HG02885 (cell line): ENCODE results near the gene BCL6B.
"Not testable (repeated sequence)": the region's sequence is repeated elsewhere in the genome, so short reads cannot be mapped to it uniquely, and the experiment has no call there.

Experiments used
- ATAC-seq: cut with Tn5 transposase; IDR thresholded peaks from one replicate; pipeline ENCODE4 v1.9.1; 2021; ENCODE audit warnings: mild to moderate bottlenecking; ENCODE audit not compliant: unreplicated experiment, poor library complexity

BCL6B gene

GRCh38 chr17:7026471-7027115, 3.7 kb downstream of the BCL6B start:
- no peak for ATAC-seq

- ATAC-seq = no peak
Measured at GRCh38 chr17:7027335-7027734, 4.5 kb downstream of the BCL6B start.

- no peak for ATAC-seq
Measured at GRCh38 chr17:7029096-7029495, 6.2 kb downstream of the BCL6B start.

DNA sequence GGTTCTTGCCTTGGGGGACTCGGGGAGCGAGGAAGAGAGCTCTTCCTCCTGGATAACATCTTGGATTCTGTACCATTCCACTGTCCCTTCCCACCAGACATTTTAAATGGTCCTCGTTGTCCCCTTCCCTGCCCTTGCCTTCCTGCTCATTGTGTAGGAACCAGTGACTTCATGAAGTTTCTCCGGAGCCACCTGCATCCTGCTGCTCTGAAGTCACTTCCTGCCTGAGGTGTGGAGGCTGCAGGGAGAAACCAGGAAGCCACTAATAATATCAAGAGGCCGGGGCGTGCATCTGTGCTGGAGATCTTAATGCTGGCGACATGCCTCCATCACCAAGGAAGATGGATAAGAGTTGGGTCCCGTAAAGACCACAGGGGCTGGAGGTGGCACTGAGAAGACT, 6.8 kb downstream of the BCL6B start:
- ATAC-seq = no peak

GRCh38 chr17:7034955-7035590, 12.2 kb downstream of the BCL6B start:
- ATAC-seq = no peak

GRCh38 chr17:7035591-7036368, 12.9 kb downstream of the BCL6B start, which contains the start of gene SLC16A13:
Gene SLC16A13 (plus strand): TSS chr17:7036015. CDS start chr17:7036383, 368 bp downstream.
- peak; percentile 95 for ATAC-seq

GRCh38 chr17:7038025-7038862, 15.4 kb downstream of the BCL6B start:
- ATAC-seq = no peak

GRCh38 chr17:7039832-7040231, 17.0 kb downstream of the BCL6B start:
- no peak for ATAC-seq

DNA sequence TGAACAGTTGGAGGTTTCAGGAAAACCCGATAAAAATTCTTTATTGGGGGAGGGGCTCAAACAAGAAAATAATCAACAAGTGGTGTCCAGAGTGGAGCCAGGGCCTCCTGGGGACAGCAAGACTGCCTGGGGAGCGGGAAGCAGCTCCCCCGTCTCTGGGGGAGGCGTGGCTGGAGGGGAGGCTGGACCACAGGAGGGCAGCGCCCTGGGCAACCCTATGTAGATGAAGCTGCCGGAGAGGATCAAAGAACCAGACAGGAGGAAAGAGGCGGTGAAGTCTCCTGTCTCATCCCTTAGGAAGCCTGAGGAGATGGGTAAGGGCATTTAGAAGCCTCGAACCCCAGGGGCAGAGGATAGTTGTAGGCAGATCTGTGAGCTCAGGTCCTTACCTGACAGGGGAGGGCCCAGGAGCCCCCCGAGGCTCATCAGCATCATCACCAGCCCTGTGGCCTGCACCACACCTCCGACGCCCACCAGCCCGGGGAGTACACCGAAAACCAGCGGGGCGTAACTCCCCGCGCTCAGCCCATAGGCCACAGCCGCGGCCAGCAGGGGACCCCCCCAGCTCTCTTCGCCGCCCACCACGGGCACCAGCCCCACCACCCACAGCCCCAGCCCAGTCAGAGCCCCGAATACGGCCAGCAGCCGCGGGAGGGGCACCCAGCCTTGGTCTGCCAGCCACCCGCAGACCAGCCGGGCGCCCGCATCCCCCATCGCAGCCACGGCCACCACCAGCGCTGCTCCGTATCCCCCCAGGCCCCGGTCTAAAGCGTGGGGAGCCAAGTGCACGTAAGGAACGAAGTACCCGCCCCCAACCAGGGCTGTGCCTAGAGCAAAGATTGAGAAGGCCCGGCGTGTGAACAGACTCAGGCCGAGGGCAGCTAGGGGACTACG, 19.0 kb downstream of the BCL6B start:
- no peak for ATAC-seq

DNA sequence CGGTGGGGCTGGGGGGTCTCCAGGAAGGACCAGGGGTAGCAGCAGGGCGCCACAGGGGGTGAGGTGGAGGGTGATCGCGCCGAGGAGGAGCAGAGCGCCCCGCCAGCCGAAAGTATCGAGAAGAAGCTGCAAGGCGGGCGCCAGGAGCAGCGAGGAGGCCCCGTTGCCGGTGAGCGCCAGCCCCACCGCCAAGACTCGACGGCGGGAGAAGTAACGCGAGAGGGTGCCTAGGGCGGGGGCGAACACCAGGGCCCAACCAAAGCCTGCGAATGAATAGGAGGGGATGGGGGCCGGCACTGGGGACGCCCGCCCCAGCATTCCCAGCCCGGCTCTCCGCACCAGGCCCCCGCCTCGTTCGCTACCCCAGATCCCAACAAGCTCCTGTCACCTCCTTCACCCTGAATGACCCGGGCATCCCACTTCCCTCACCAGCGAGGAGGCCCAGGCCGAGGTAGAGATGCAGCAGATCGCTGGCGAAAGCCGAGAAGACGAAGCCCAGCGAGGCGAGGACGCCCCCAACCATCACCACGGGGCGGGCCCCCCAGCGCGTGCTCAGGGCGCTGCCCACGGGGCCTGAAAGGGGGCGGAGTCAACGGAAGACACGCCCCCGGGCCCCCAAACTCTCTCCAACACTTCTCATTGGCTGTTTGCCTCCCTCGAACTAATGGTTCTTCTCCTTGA, 19.8 kb downstream of the BCL6B start:
- ATAC-seq = no peak

- ATAC-seq = no peak
Measured at GRCh38 chr17:7043182-7043496, 20.3 kb downstream of the BCL6B start.

GRCh38 chr17:7043497-7044198, 20.8 kb downstream of the BCL6B start, which contains the start of gene SLC16A11:
Gene SLC16A11 (minus strand): TSS chr17:7044092. CDS start chr17:7043513, 579 bp downstream.
- ATAC-seq = no peak

DNA sequence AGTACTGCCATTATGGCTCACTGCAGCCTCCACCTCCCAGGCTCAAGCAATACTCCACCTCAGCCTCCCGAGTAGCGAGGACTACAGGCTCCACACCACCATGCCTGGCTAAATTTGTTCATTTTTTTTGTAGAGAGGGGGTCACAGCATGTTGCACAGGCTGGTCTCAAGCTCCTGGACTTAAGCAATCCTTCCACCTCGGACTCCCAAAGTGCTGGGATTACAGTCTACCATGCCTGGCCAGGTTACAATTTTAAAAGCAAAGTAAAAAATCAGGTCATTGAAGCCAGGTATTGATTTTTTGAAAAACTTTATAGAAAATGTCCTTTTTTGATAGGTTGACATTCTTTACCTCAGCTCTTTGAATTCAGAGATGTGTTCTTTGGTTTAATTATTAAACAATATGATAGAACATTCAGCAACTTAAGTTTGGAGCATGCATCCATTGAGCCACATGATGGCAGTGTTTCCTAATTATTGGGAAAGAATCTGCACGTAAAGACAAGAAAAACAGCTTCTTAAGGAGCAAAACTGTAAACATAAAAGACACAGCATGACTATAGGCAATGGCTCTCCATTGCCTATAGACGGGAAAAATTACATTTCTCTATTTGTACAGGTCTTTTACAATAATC, 22.8 kb downstream of the BCL6B start:
- no peak for ATAC-seq

DNA sequence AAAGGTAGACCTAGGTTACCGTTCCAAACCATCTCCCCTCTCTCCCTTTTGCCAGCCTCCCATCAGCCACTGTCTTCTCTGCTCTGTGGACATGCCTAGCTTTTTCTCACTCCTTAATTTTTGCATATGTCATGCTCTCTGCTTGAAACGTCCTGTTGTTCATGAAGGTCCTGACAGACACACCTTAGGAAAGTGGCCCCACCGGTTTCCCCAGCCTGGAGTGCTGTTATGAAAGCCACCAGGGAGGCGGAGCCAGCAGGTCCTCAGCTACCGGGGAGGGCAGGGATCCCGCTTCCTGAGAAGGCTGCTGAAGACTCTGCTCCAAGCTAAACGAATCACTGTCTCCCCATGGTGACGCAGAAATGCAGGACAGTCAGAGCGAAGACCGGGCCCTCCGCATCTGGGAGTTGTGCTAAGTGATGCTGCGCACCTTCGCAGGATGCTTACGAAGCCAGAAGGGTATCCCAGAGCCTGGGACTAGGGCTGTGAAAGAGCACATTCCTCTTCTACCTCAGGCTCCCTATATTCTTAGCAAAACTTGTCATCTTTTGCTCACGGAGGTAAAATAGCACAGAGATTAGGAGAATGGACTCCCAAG, 23.4 kb downstream of the BCL6B start:
- ATAC-seq = no peak

- not testable (repeated sequence) for ATAC-seq
Measured at GRCh38 chr17:7046725-7047397, 24.0 kb downstream of the BCL6B start.

DNA sequence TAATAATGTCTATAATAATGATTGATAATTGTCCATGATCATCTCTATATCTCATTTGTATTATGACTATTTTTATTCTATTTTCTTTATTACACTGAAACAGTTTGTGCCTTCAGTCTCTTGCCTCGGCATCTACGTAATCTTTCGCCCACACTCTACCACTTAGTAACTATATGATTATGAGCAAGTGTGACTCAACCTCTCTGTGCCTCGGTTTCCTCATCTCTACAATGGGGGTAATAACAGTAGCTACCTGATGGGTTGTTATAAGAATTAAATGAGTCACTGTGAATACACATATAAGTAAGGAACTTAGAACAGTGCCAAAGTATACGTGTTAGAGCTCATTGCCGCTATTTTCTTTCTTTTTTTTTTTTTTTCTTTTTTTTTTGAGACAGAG, 24.7 kb downstream of the BCL6B start:
- ATAC-seq = no peak

- ATAC-seq = no peak
Measured at GRCh38 chr17:7048968-7049367, 26.1 kb downstream of the BCL6B start.
